HEK293T (cell line): ENCODE measurements around the gene C2orf68.

Source experiments
- CTCF ChIA-PET: fragments of 350-600 bp; formaldehyde crosslinking; extraction: SDS; loops from one replicate; lab custom pipeline; 2021; ENCODE audit warnings: antibody characterized with exemption, inconsistent platforms; lab: Yijun Ruan, JAX
- POLR2A ChIA-PET: fragments of 350-600 bp; formaldehyde crosslinking; extraction: SDS; loops from one replicate; lab custom pipeline; 2020; ENCODE audit warnings: antibody characterized with exemption, inconsistent platforms; lab: Yijun Ruan, JAX
- DNase-seq: peaks from one replicate; pipeline ENCODE4 v3.0.0; 2012; ENCODE audit warnings: mixed read lengths; ENCODE audit errors: extremely low spot score
- ARNT ChIP-seq: fragments of 450-650 bp; IDR thresholded peaks from 2 replicates; pipeline ENCODE4 v1.6.1; 2017; ENCODE audit warnings: mild to moderate bottlenecking
- BHLHE40 ChIP-seq: fragments of 450-650 bp; IDR thresholded peaks from 2 replicates; pipeline ENCODE4 v1.6.1; 2016; ENCODE audit warnings: mild to moderate bottlenecking, moderate library complexity, borderline replicate concordance
- CTBP1 ChIP-seq: fragments of 450-650 bp; IDR thresholded peaks from 2 replicates; pipeline ENCODE4 v1.6.1; 2016; ENCODE audit warnings: borderline replicate concordance
- ELF4 ChIP-seq: fragments of 450-650 bp; IDR thresholded peaks from 2 replicates; pipeline ENCODE4 v1.6.1; 2017; ENCODE audit warnings: antibody characterized with exemption
- FOXA1 ChIP-seq: fragments of 450-650 bp; IDR thresholded peaks from 2 replicates; pipeline ENCODE4 v1.6.1; 2016; ENCODE audit warnings: mild to moderate bottlenecking
- FOXK2 ChIP-seq: fragments of 450-650 bp; IDR thresholded peaks from 2 replicates; pipeline ENCODE4 v1.6.1; 2016; ENCODE audit warnings: mild to moderate bottlenecking
- FOXM1 ChIP-seq: fragments of 450-650 bp; IDR thresholded peaks from 2 replicates; pipeline ENCODE4 v1.6.1; 2017; ENCODE audit warnings: mild to moderate bottlenecking, borderline replicate concordance
- HDGF ChIP-seq: fragments of 450-650 bp; IDR thresholded peaks from 2 replicates; pipeline ENCODE4 v1.6.1; 2017; ENCODE audit warnings: antibody characterized with exemption, borderline replicate concordance
- L3MBTL2 ChIP-seq: fragments of 450-650 bp; conservative IDR thresholded peaks from 2 replicates; pipeline ENCODE4 v1.6.1; 2016; ENCODE audit warnings: mild to moderate bottlenecking
- LEF1 ChIP-seq: fragments of 450-650 bp; IDR thresholded peaks from 2 replicates; pipeline ENCODE4 v1.6.1; 2017; ENCODE audit warnings: mild to moderate bottlenecking, borderline replicate concordance
- NFRKB ChIP-seq: fragments of 450-650 bp; IDR thresholded peaks from 2 replicates; pipeline ENCODE4 v1.6.1; 2016; ENCODE audit warnings: mild to moderate bottlenecking, moderate library complexity
- SP1 ChIP-seq: fragments of 450-650 bp; IDR thresholded peaks from 2 replicates; pipeline ENCODE4 v1.6.1; 2017
- SUZ12 ChIP-seq: fragments of 450-650 bp; IDR thresholded peaks from 2 replicates; pipeline ENCODE4 v1.6.1; 2016; ENCODE audit warnings: mild to moderate bottlenecking
- TARDBP ChIP-seq: fragments of 450-650 bp; IDR thresholded peaks from 2 replicates; pipeline ENCODE4 v1.6.1; 2016
- ZNF384 ChIP-seq: fragments of 450-650 bp; IDR thresholded peaks from 2 replicates; pipeline ENCODE4 v1.6.1; 2016
- TF ChIP-seq, protein P1 (sequence below): fragments of 450-650 bp; IDR thresholded peaks from 2 replicates; pipeline ENCODE4 v1.6.1; 2016

Gene C2orf68

GRCh38 chr2:85599468-85600234, 12.2 kb downstream of the C2orf68 start:
- TF ChIP-seq ELF4: no peak
- TF ChIP-seq LEF1: no peak
- TF ChIP-seq SUZ12: no peak
- no peak for TF ChIP-seq FOXK2
- no peak for TF ChIP-seq L3MBTL2
- TF ChIP-seq, protein P1, sequence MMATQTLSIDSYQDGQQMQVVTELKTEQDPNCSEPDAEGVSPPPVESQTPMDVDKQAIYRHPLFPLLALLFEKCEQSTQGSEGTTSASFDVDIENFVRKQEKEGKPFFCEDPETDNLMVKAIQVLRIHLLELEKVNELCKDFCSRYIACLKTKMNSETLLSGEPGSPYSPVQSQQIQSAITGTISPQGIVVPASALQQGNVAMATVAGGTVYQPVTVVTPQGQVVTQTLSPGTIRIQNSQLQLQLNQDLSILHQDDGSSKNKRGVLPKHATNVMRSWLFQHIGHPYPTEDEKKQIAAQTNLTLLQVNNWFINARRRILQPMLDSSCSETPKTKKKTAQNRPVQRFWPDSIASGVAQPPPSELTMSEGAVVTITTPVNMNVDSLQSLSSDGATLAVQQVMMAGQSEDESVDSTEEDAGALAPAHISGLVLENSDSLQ: no peak
- no peak for TF ChIP-seq ARNT
- TF ChIP-seq SP1: no peak
- no peak for TF ChIP-seq BHLHE40
- no peak for TF ChIP-seq TARDBP
- no peak for TF ChIP-seq ZNF384
- DNase-seq: no peak
- CTCF ChIA-PET: interaction anchor here (1.0 kb wide), 1 partner anchor 21 kb away, joined by 3 read pairs; no protein-coding TSS in a partner anchor
- POLR2A ChIA-PET: interaction anchor here (0.7 to 3.5 kb wide), 6 partner anchors 12 to 38 kb away, joined by 3 to 22 read pairs (median 3); partner anchors contain the start of genes C2orf68, USP39 and VAMP8

GRCh38 chr2:85598594-85599340, 13.1 kb downstream of the C2orf68 start:
- no peak for DNase-seq
- TF ChIP-seq FOXK2 (no peak), FOXA1 (no peak), NFRKB (no peak), FOXM1 (no peak), ARNT (no peak), LEF1 (no peak), SUZ12 (no peak), SP1 (no peak)
- TF ChIP-seq, protein P1: no peak
- POLR2A ChIA-PET: interaction anchor here (0.8 to 1.5 kb wide), 2 partner anchors 13 to 38 kb away, joined by 3 read pairs; partner anchors contain the start of gene C2orf68
- CTCF ChIA-PET: no interaction called here

DNA sequence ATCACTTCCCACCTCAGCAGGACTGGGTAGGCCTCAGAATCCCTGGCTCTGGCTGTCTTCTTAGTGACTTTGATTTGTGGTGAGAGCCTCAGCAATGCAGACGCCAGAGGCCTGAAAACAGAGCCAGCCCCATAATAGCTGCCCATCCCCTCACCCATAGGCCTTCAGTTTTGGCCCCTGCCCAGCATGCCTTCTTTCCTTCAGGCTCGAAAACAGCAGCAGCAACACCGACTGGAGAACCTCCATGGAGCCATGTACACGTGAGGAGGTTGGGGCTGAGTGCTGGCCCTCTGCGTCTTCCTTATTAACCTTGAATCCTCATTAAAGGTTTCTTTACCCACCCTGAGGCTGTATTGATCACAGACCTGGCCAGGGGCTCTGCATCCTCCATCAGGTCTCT, 14.6 kb downstream of the C2orf68 start:
- ChIA-PET POLR2A (interaction anchor here (2.6 to 3.0 kb wide), 2 partner anchors 14 to 58 kb away, joined by 13 to 30 read pairs; partner anchors contain the start of genes C2orf68 and MAT2A), CTCF (no interaction called here)
- no peak for DNase-seq
- TF ChIP-seq SUZ12: no peak
- TF ChIP-seq CTBP1: no peak
- no peak for TF ChIP-seq BHLHE40
- no peak for TF ChIP-seq LEF1
- no peak for TF ChIP-seq FOXA1
- TF ChIP-seq L3MBTL2: no peak
- TF ChIP-seq, protein P1: no peak
- no peak for TF ChIP-seq FOXK2
- TF ChIP-seq ELF4: no peak
- no peak for TF ChIP-seq TARDBP
- no peak for TF ChIP-seq ZNF384
- TF ChIP-seq HDGF: no peak
- TF ChIP-seq NFRKB: no peak
- TF ChIP-seq SP1: no peak
- TF ChIP-seq FOXM1: no peak
- no peak for TF ChIP-seq ARNT

DNA sequence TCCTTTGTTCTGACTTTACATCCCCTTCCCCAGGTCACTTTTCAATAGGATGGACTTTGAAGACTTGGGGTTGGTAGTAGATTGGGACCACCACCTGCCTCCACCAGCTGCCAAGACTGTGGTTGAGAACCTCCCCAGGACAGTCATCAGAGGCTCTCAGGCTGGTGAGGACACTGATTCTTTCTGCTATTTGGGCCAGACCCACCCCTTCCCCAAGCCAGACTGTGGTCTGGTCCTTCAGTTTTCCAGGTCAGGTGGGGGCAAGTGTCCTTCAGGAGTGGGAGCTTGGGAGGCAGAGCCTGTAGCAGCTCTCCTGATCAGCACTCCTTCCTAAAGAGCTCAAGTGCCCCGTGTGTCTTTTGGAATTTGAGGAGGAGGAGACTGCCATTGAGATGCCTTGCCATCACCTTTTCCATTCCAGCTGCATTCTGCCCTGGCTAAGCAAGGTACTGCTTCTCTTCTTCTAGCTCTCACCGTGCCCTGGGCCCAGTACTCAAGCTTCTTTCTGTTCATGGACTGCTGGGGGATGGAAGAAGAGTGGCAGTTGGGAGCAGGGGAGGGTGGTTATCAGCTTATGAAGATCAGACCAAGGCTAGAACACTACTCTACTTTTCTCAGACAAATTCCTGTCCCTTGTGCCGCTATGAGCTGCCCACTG, 15.3 kb downstream of the C2orf68 start:
- POLR2A ChIA-PET: interaction anchor here (1.2 to 3.0 kb wide), 5 partner anchors 9 to 59 kb away, joined by 3 to 30 read pairs (median 13); partner anchors contain the start of genes C2orf68 and MAT2A
- CTCF ChIA-PET: interaction anchor here (1.4 kb wide), 1 partner anchor 15 kb away, joined by 3 read pairs; the partner anchor contains the start of gene C2orf68
- no peak for DNase-seq
- TF ChIP-seq SP1: no peak
- TF ChIP-seq ELF4: no peak
- TF ChIP-seq FOXK2: no peak
- TF ChIP-seq ZNF384: no peak
- no peak for TF ChIP-seq FOXM1
- no peak for TF ChIP-seq L3MBTL2
- TF ChIP-seq, protein P1: no peak
- no peak for TF ChIP-seq BHLHE40
- TF ChIP-seq HDGF: no peak
- TF ChIP-seq FOXA1: no peak
- no peak for TF ChIP-seq CTBP1
- TF ChIP-seq LEF1: no peak
- TF ChIP-seq NFRKB: no peak
- TF ChIP-seq ARNT: no peak
- no peak for TF ChIP-seq TARDBP
- no peak for TF ChIP-seq SUZ12
